Choroid plexus epithelial cell (primary cell): ENCODE measurements around the gene RAPGEF5.
"Not testable (repeated sequence)": the region's sequence is repeated elsewhere in the genome, so short reads cannot be mapped to it uniquely, and the experiment has no call there.

Source experiments
- DNase-seq: peaks from one replicate; pipeline ENCODE4 v3.0.0-alpha.2; 2010; ENCODE audit warnings: low read depth
- H3K4me3 ChIP-seq: 2 replicates; pipeline ENCODE4 v1.5.1; 2011; ENCODE audit warnings: low read depth, mild to moderate bottlenecking, control low read depth, low read length, moderate library complexity
- CTCF ChIP-seq: conservative IDR thresholded peaks from 2 replicates; pipeline ENCODE4 v1.5.1; 2011; ENCODE audit warnings: low read depth, mild to moderate bottlenecking, control low read depth, inconsistent platforms, low read length, moderate library complexity

RAPGEF5 gene

GRCh38 chr7:22094413-22095342 lies 262.3 kb downstream of the RAPGEF5 start:
- no peak overlapping the region for H3K4me3 ChIP-seq

GRCh38 chr7:22093936-22094335 lies 263.0 kb downstream of the RAPGEF5 start:
- no peak for DNase-seq
- no peak for TF ChIP-seq CTCF
- H3K4me3 ChIP-seq: no peak overlapping the region

More at GRCh38 chr7:22094413-22095342, 262.3 kb downstream of the RAPGEF5 start:
- DNase-seq: no peak
- TF ChIP-seq CTCF: no peak

GRCh38 chr7:22093001-22093400 lies 264.0 kb downstream of the RAPGEF5 start:
- no peak for TF ChIP-seq CTCF
- H3K4me3 ChIP-seq: no peak overlapping the region
- peak; percentile 42 for DNase-seq

GRCh38 chr7:22090958-22091525 lies 265.9 kb downstream of the RAPGEF5 start:
- not testable (repeated sequence) for H3K4me3 ChIP-seq, DNase-seq

GRCh38 chr7:22090512-22090911 lies 266.4 kb downstream of the RAPGEF5 start:
- TF ChIP-seq CTCF: no peak
- H3K4me3 ChIP-seq: no peak overlapping the region
- no peak for DNase-seq

GRCh38 chr7:22090107-22090506 lies 266.8 kb downstream of the RAPGEF5 start:
- H3K4me3 ChIP-seq: no peak overlapping the region
- no peak for TF ChIP-seq CTCF
- DNase-seq: no peak

GRCh38 chr7:22088827-22089226 lies 268.1 kb downstream of the RAPGEF5 start:
- no peak for DNase-seq
- no peak for TF ChIP-seq CTCF
- H3K4me3 ChIP-seq: no peak overlapping the region
